HepG2 (cell line): ENCODE results near the gene KPNA4. TPM values are rescaled to one million over a fixed set of nuclear protein-coding genes. Genes with fewer than 3 reads are reported as not detected.

Experiments
- EHMT2 ChIP-seq: fragments of 200-600 bp; sonication (generic); IDR thresholded peaks from 2 replicates; pipeline ENCODE4 v1.7.0; 2017; ENCODE audit warnings: antibody characterized with exemption, low read depth, low read length, borderline replicate concordance
- ETS1 ChIP-seq: sonication (generic); formaldehyde crosslinking; IDR thresholded peaks from 2 replicates; pipeline ENCODE4 v1.4.0; 2020; ENCODE audit warnings: missing genetic modification reagents
- MAF1 ChIP-seq: sonication (generic); formaldehyde crosslinking; IDR thresholded peaks from 2 replicates; pipeline ENCODE4 v1.5.0; 2020; ENCODE audit warnings: missing genetic modification reagents, borderline replicate concordance
- MBNL3 ChIP-seq: fragments of 250-450 bp; sonication (Bioruptor Pico); conservative IDR thresholded peaks from 2 replicates; pipeline ENCODE4 v1.8.0; 2022; ENCODE audit warnings: mild to moderate bottlenecking, inconsistent platforms
- MLXIP ChIP-seq: sonication (generic); formaldehyde crosslinking; IDR thresholded peaks from 2 replicates; pipeline ENCODE4 v1.9.0; 2021; ENCODE audit warnings: missing genetic modification reagents, borderline replicate concordance
- SMAD9 ChIP-seq: sonication (generic); formaldehyde crosslinking; IDR thresholded peaks from 2 replicates; pipeline ENCODE4 v1.5.1; 2020; ENCODE audit warnings: mild to moderate bottlenecking, missing genetic modification reagents
- TEAD3 ChIP-seq: optimal IDR thresholded peaks from 2 replicates; pipeline ENCODE3; 2016; ENCODE audit warnings: borderline replicate concordance
- TERF1 ChIP-seq: sonication (generic); formaldehyde crosslinking; IDR thresholded peaks from 2 replicates; pipeline ENCODE4 v1.8.0; 2022; ENCODE audit warnings: mild to moderate bottlenecking, missing genetic modification reagents, moderate library complexity
- ZFYVE20 ChIP-seq: sonication (generic); formaldehyde crosslinking; IDR thresholded peaks from 2 replicates; pipeline ENCODE4 v1.8.0; 2023; ENCODE audit warnings: low read depth, mild to moderate bottlenecking, moderate library complexity, missing genetic modification reagents, borderline replicate concordance
- ZNF12 ChIP-seq: sonication (generic); formaldehyde crosslinking; IDR thresholded peaks from 2 replicates; pipeline ENCODE4 v1.5.0; 2020; ENCODE audit warnings: missing genetic modification reagents
- ZNF382 ChIP-seq: sonication (generic); formaldehyde crosslinking; IDR thresholded peaks from 2 replicates; pipeline ENCODE4 v1.5.0; 2020; ENCODE audit warnings: missing genetic modification reagents, mild to moderate bottlenecking, borderline replicate concordance
- ZNF547 ChIP-seq: sonication (generic); formaldehyde crosslinking; IDR thresholded peaks from 2 replicates; pipeline ENCODE4 v1.5.1; 2020; ENCODE audit warnings: mild to moderate bottlenecking, missing genetic modification reagents
- ZNF574 ChIP-seq: sonication (generic); formaldehyde crosslinking; IDR thresholded peaks from 2 replicates; pipeline ENCODE4 v1.4.0; 2020; ENCODE audit warnings: missing genetic modification reagents
- ZNF790 ChIP-seq: sonication (generic); formaldehyde crosslinking; IDR thresholded peaks from 2 replicates; pipeline ENCODE4 v1.8.0; 2022; ENCODE audit warnings: missing genetic modification reagents, mild to moderate bottlenecking, borderline replicate concordance
- polyA plus RNA-seq, 8 experiments: library from polyadenylated mRNA; depleted of rRNA in 3 of 8; stranded (reverse) in 7 of 8; unstranded in 1 of 8; fragments of >200 nt; fragmentation: Illumina TruSeq in 4 of 8; extraction: Trizol in 4 of 8; gene quantifications; 2 replicates each; pipeline versions ENCODE4 v1.2.1 to v1.2.3, GENCODE V29; 2011 to 2016; ENCODE audit warnings: low read depth in 4 of 8, missing spikeins in 1 of 8, mixed read lengths in 1 of 8; ENCODE audit not compliant: insufficient read depth in 1 of 8
- total RNA-seq, 5 experiments: library from RNA; depleted of rRNA; stranded (reverse); fragments of >200 nt; fragmentation: Illumina TruSeq; extraction: Trizol; gene quantifications; 2 replicates each; pipeline ENCODE4 v1.2.3, GENCODE V29; 2016; ENCODE audit warnings: low read depth in 1 of 5

Gene KPNA4
- total and polyA plus RNA-seq, 2 of the 13 experiments (the other 11 are each of a cell fraction or from before 2014, with no cell fraction given) = 9.9 to 27.9 TPM

- TF ChIP-seq ZNF547 (CRISPR knock-in tag) (peak; percentile 91), ZFYVE20 (CRISPR knock-in tag) (no peak), TERF1 (CRISPR knock-in tag) (no peak), SMAD9 (CRISPR knock-in tag) (no peak), MAF1 (peak; percentile 18; the same call in 1 of the 2 replicates), MBNL3 (CRISPR knock-in tag) (no peak), ZNF790 (no peak), ZNF574 (CRISPR knock-in tag) (peak; percentile 62), TEAD3 (CRISPR knock-in tag) (no peak), EHMT2 (no peak), ZNF12 (CRISPR knock-in tag) (no peak), ETS1 (no peak), ZNF382 (no peak), MLXIP (CRISPR knock-in tag) (no peak)
These were observed at the start of gene KPNA4 (continued) for GRCh38 chr3:160565442-160566403.
